HepG2 (cell line): ENCODE measurements around the gene SMIM24. TPM values are rescaled to one million over a fixed set of nuclear protein-coding genes. Genes with fewer than 3 reads are reported as not detected.

Experiments used
- ASH2L ChIP-seq: fragments of 300-600, 200-600 bp; sonication (generic); IDR thresholded peaks from 2 replicates; pipeline ENCODE4 v1.7.0; 2017; ENCODE audit warnings: low read depth, mild to moderate bottlenecking, moderate library complexity, mixed read lengths, low read length; ENCODE audit not compliant: insufficient read length
- BCL6 ChIP-seq: IDR thresholded peaks from 2 replicates; pipeline ENCODE4 v1.6.1; 2016; ENCODE audit warnings: missing genetic modification reagents, missing compliant biosample characterization
- GTF2F1 ChIP-seq: fragments of 150-350 bp; IDR thresholded peaks from 2 replicates; pipeline ENCODE4 v1.6.1; 2014; ENCODE audit warnings: low read length
- KLF12 ChIP-seq: sonication (generic); formaldehyde crosslinking; IDR thresholded peaks from 2 replicates; pipeline ENCODE4 v1.4.0; 2020; ENCODE audit warnings: missing genetic modification reagents, borderline replicate concordance
- MEF2D ChIP-seq: sonication (generic); formaldehyde crosslinking; IDR thresholded peaks from 2 replicates; pipeline ENCODE4 v1.5.1; 2020; ENCODE audit warnings: mild to moderate bottlenecking, missing genetic modification reagents
- NFE2L1 ChIP-seq: sonication (generic); formaldehyde crosslinking; IDR thresholded peaks from 2 replicates; pipeline ENCODE4 v1.4.0; 2020; ENCODE audit warnings: missing genetic modification reagents, mild to moderate bottlenecking, borderline replicate concordance
- RBFOX2 ChIP-seq: fragments of 200-400 bp; formaldehyde crosslinking; IDR thresholded peaks from 2 replicates; pipeline ENCODE4 v1.6.1; 2017; ENCODE audit warnings: low read depth, mild to moderate bottlenecking, low read length
- SP2 ChIP-seq: sonication (generic); formaldehyde crosslinking; IDR thresholded peaks from 2 replicates; pipeline ENCODE4 v1.5.1; 2020; ENCODE audit warnings: mild to moderate bottlenecking, missing genetic modification reagents
- SRSF9 ChIP-seq: fragments of 200-400 bp; formaldehyde crosslinking; IDR thresholded peaks from 2 replicates; pipeline ENCODE4 v1.6.1; 2018; ENCODE audit warnings: borderline replicate concordance, mild to moderate bottlenecking, low read depth, low read length; ENCODE audit not compliant: insufficient read depth, poor library complexity, severe bottlenecking
- ZMYM2 ChIP-seq: sonication (generic); formaldehyde crosslinking; IDR thresholded peaks from 2 replicates; pipeline ENCODE4 v1.8.0; 2022; ENCODE audit warnings: mild to moderate bottlenecking, missing genetic modification reagents
- ZNF572 ChIP-seq: sonication (generic); formaldehyde crosslinking; IDR thresholded peaks from 2 replicates; pipeline ENCODE4 v1.5.1; 2020; ENCODE audit warnings: mild to moderate bottlenecking, missing genetic modification reagents
- ZNF577 ChIP-seq: sonication (generic); formaldehyde crosslinking; IDR thresholded peaks from 2 replicates; pipeline ENCODE4 v1.4.0; 2020; ENCODE audit warnings: mild to moderate bottlenecking, low read depth, missing genetic modification reagents, borderline replicate concordance
- ZNF629 ChIP-seq: sonication (generic); formaldehyde crosslinking; conservative IDR thresholded peaks from 2 replicates; pipeline ENCODE4 v1.5.0; 2020; ENCODE audit warnings: missing genetic modification reagents
- ZNF703 ChIP-seq: sonication (generic); formaldehyde crosslinking; IDR thresholded peaks from 2 replicates; pipeline ENCODE4 v1.5.1; 2020; ENCODE audit warnings: missing genetic modification reagents, mild to moderate bottlenecking, moderate library complexity, borderline replicate concordance
- ZNF790 ChIP-seq: sonication (generic); formaldehyde crosslinking; IDR thresholded peaks from 2 replicates; pipeline ENCODE4 v1.8.0; 2022; ENCODE audit warnings: missing genetic modification reagents, mild to moderate bottlenecking, borderline replicate concordance
- ZNF83 ChIP-seq: sonication (generic); formaldehyde crosslinking; IDR thresholded peaks from 2 replicates; pipeline ENCODE4 v1.4.0; 2020; ENCODE audit warnings: missing genetic modification reagents, mild to moderate bottlenecking, borderline replicate concordance
- polyA plus RNA-seq, 8 experiments: library from polyadenylated mRNA; depleted of rRNA in 3 of 8; stranded (reverse) in 7 of 8; unstranded in 1 of 8; fragments of >200 nt; fragmentation: Illumina TruSeq in 4 of 8; extraction: Trizol in 4 of 8; gene quantifications; 2 replicates each; pipeline versions ENCODE4 v1.2.1 to v1.2.3, GENCODE V29; 2011 to 2016; ENCODE audit warnings: low read depth in 4 of 8, missing spikeins in 1 of 8, mixed read lengths in 1 of 8; ENCODE audit not compliant: insufficient read depth in 1 of 8
- total RNA-seq, 5 experiments: library from RNA; depleted of rRNA; stranded (reverse); fragments of >200 nt; fragmentation: Illumina TruSeq; extraction: Trizol; gene quantifications; 2 replicates each; pipeline ENCODE4 v1.2.3, GENCODE V29; 2016; ENCODE audit warnings: low read depth in 1 of 5
- TF ChIP-seq, protein P1 (sequence below): sonication (generic); formaldehyde crosslinking; IDR thresholded peaks from 2 replicates; pipeline ENCODE4 v1.4.0; 2020; ENCODE audit warnings: missing genetic modification reagents, mild to moderate bottlenecking, borderline replicate concordance
- TF ChIP-seq, protein P2 (sequence below): sonication (generic); formaldehyde crosslinking; IDR thresholded peaks from 2 replicates; pipeline ENCODE4 v1.5.0; 2020; ENCODE audit warnings: missing genetic modification reagents
- TF ChIP-seq, protein P3 (sequence below): sonication (generic); formaldehyde crosslinking; IDR thresholded peaks from 2 replicates; pipeline ENCODE4 v1.5.1; 2020; ENCODE audit warnings: mild to moderate bottlenecking, missing genetic modification reagents, moderate library complexity
- TF ChIP-seq, protein P4 (sequence below): sonication (generic); formaldehyde crosslinking; IDR thresholded peaks from 2 replicates; pipeline ENCODE4 v1.4.0; 2020; ENCODE audit warnings: missing genetic modification reagents, borderline replicate concordance

The SMIM24 gene
- total and polyA plus RNA-seq, 2 of the 13 experiments (the other 11 are each of a cell fraction or from before 2014, with no cell fraction given): 11.2 to 70.6 TPM

DNA sequence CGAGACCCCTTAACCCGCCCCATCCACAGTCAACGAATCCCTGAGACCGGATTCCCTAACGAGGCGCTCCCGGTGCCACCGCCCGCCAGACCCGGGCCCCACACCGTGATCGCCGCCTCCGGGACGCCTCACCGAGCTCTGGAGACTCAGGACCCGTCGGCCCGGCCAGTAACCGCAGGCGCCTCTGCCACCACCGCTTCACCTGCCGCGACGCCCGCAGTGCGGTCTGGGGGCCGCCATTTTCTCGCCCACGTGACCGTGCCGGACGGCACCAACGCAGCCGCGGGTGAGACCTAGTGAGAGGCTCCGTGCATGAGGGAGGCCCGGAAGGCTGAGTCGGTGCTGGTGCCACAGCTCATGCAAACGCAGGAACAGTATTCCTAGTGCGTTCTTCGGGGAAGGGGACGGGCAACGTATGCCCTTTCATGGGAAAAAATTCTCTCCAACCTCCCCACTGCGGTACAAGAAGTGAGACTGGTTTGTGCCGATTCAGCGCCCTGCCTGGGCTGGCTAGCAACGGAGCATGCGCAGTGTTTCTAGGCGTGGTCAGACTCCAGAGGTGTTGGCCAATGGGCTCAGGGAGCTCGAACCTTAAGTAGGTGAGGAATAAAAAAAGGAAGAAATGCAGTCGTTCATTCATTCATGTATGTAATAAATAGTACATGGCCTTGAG lies 20.2 kb upstream of the SMIM24 start, which contains the start of gene DOHH (continued):
- TF ChIP-seq, protein P1, sequence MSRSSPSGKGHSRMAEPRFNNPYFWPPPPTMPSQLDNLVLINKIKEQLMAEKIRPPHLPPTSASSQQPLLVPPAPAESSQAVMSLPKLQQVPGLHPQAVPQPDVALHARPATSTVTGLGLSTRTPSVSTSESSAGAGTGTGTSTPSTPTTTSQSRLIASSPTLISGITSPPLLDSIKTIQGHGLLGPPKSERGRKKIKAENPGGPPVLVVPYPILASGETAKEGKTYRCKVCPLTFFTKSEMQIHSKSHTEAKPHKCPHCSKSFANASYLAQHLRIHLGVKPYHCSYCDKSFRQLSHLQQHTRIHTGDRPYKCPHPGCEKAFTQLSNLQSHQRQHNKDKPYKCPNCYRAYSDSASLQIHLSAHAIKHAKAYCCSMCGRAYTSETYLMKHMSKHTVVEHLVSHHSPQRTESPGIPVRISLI (CRISPR knock-in tag): no peak; the same call in 1 of the 2 replicates
- peak; percentile 54; the same call in 1 of the 2 replicates for TF ChIP-seq BCL6 (CRISPR knock-in tag)
- TF ChIP-seq ZMYM2 (CRISPR knock-in tag): no peak
- TF ChIP-seq GTF2F1: no peak
- peak; percentile 43; the same call in 1 of the 2 replicates for TF ChIP-seq MEF2D (CRISPR knock-in tag)
- no peak for TF ChIP-seq ZNF703 (CRISPR knock-in tag)
- TF ChIP-seq SP2 (CRISPR knock-in tag): no peak
- TF ChIP-seq RBFOX2: peak; percentile 95
- TF ChIP-seq ASH2L: peak; percentile 95
- TF ChIP-seq, protein P2, sequence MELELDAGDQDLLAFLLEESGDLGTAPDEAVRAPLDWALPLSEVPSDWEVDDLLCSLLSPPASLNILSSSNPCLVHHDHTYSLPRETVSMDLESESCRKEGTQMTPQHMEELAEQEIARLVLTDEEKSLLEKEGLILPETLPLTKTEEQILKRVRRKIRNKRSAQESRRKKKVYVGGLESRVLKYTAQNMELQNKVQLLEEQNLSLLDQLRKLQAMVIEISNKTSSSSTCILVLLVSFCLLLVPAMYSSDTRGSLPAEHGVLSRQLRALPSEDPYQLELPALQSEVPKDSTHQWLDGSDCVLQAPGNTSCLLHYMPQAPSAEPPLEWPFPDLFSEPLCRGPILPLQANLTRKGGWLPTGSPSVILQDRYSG (CRISPR knock-in tag): no peak
- TF ChIP-seq NFE2L1 (CRISPR knock-in tag): 0 out of 2 replicates have a peak, but pooled peaks have one; percentile 27
- TF ChIP-seq ZNF629 (CRISPR knock-in tag): 0 out of 2 replicates have a peak, but pooled peaks have one; percentile 30
- TF ChIP-seq ZNF572 (CRISPR knock-in tag): no peak
- TF ChIP-seq, protein P3, sequence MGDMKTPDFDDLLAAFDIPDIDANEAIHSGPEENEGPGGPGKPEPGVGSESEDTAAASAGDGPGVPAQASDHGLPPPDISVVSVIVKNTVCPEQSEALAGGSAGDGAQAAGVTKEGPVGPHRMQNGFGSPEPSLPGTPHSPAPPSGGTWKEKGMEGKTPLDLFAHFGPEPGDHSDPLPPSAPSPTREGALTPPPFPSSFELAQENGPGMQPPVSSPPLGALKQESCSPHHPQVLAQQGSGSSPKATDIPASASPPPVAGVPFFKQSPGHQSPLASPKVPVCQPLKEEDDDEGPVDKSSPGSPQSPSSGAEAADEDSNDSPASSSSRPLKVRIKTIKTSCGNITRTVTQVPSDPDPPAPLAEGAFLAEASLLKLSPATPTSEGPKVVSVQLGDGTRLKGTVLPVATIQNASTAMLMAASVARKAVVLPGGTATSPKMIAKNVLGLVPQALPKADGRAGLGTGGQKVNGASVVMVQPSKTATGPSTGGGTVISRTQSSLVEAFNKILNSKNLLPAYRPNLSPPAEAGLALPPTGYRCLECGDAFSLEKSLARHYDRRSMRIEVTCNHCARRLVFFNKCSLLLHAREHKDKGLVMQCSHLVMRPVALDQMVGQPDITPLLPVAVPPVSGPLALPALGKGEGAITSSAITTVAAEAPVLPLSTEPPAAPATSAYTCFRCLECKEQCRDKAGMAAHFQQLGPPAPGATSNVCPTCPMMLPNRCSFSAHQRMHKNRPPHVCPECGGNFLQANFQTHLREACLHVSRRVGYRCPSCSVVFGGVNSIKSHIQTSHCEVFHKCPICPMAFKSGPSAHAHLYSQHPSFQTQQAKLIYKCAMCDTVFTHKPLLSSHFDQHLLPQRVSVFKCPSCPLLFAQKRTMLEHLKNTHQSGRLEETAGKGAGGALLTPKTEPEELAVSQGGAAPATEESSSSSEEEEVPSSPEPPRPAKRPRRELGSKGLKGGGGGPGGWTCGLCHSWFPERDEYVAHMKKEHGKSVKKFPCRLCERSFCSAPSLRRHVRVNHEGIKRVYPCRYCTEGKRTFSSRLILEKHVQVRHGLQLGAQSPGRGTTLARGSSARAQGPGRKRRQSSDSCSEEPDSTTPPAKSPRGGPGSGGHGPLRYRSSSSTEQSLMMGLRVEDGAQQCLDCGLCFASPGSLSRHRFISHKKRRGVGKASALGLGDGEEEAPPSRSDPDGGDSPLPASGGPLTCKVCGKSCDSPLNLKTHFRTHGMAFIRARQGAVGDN: peak; percentile 94
- TF ChIP-seq ZNF83 (CRISPR knock-in tag): no peak; the same call in 1 of the 2 replicates
- no peak for TF ChIP-seq ZNF577 (CRISPR knock-in tag)
- 0 out of 2 replicates have a peak, but pooled peaks have one; percentile 32 for TF ChIP-seq KLF12
- no peak for TF ChIP-seq SRSF9
- TF ChIP-seq, protein P4, sequence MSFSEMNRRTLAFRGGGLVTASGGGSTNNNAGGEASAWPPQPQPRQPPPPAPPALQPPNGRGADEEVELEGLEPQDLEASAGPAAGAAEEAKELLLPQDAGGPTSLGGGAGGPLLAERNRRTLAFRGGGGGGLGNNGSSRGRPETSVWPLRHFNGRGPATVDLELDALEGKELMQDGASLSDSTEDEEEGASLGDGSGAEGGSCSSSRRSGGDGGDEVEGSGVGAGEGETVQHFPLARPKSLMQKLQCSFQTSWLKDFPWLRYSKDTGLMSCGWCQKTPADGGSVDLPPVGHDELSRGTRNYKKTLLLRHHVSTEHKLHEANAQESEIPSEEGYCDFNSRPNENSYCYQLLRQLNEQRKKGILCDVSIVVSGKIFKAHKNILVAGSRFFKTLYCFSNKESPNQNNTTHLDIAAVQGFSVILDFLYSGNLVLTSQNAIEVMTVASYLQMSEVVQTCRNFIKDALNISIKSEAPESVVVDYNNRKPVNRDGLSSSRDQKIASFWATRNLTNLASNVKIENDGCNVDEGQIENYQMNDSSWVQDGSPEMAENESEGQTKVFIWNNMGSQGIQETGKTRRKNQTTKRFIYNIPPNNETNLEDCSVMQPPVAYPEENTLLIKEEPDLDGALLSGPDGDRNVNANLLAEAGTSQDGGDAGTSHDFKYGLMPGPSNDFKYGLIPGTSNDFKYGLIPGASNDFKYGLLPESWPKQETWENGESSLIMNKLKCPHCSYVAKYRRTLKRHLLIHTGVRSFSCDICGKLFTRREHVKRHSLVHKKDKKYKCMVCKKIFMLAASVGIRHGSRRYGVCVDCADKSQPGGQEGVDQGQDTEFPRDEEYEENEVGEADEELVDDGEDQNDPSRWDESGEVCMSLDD: no peak
- 0 out of 2 replicates have a peak, but pooled peaks have one; percentile 53 for TF ChIP-seq ZNF790 (CRISPR knock-in tag)
